Measurements from ENCODE around the gene OR2L8. TPM values are rescaled to one million over a fixed set of nuclear protein-coding genes. Genes with fewer than 3 reads are reported as not detected.

The OR2L8 gene
- total and polyA plus RNA-seq, 2 experiments from 2014 or later = not detected

DNA sequence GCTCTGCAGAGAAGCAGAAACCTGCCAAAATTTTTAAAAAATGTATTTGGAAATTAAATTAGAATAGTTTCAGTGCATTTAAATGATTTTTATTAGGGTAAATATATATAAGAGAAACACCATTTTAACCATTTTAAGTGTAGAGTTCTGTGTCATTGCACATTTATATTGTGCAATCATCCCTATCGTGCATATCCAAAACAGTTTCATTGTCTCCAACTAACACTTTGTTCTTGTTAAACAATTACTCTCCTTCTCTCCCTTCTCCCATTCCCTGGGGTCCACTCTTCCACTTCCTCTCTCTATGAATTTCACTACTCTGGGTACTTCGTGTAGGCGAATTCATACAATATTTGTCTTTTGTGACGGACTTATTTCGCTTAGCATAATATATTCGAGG lies 6.0 kb upstream of the OR2L8 start:
- Histone ChIP-seq H3K4me1 (ENCODE audit: low read depth) (no peaks in the 10 kb centered on the region), H3K9me3 (ENCODE audit: low read depth) (no peaks in the 10 kb centered on the region)
- TF ChIP-seq, protein P1, sequence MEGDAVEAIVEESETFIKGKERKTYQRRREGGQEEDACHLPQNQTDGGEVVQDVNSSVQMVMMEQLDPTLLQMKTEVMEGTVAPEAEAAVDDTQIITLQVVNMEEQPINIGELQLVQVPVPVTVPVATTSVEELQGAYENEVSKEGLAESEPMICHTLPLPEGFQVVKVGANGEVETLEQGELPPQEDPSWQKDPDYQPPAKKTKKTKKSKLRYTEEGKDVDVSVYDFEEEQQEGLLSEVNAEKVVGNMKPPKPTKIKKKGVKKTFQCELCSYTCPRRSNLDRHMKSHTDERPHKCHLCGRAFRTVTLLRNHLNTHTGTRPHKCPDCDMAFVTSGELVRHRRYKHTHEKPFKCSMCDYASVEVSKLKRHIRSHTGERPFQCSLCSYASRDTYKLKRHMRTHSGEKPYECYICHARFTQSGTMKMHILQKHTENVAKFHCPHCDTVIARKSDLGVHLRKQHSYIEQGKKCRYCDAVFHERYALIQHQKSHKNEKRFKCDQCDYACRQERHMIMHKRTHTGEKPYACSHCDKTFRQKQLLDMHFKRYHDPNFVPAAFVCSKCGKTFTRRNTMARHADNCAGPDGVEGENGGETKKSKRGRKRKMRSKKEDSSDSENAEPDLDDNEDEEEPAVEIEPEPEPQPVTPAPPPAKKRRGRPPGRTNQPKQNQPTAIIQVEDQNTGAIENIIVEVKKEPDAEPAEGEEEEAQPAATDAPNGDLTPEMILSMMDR (IDR thresholded peaks at IDR 0.05; ENCODE audit: low read depth, low read length) = no peak

DNA sequence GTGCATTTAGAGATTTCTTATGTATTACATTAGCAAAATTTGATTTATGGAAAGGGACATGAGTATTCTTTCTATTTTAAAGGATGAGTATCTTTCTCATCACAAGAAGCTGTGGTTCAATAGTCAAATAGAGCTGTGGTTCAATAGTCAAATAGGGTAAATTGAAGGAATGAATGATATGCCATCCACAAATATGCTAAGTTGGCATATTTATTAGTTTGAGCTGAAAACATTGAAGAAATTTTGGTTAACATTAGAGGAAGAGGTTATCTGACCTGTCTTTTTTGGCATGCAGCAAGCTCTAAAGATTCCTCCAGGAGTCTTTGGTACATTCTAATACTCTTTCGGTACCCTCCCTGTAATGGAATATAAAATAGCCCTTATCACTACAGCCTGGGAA lies 4.8 kb downstream of the OR2L8 start:
- no peaks in the 10 kb centered on the region for H3K9me3 ChIP-seq (ENCODE audit: low read depth)
- H3K4me3 ChIP-seq = no peak overlapping the region
- TF ChIP-seq, protein P1 (IDR thresholded peaks at IDR 0.05; ENCODE audit: low read depth, low read length) = no peak
- H3K4me1 ChIP-seq (ENCODE audit: low read depth) = no peaks in the 10 kb centered on the region
- H3K27ac ChIP-seq = no peak overlapping the region
- no peak for DNase-seq (ENCODE audit: low read depth in 1 of 2, low spot score in 1 of 2)
- no peaks in the 10 kb centered on the region for H3K27me3 ChIP-seq
- H3K36me3 ChIP-seq = no peaks in the 10 kb centered on the region

More for the DNA sequence above, 6.0 kb upstream of the OR2L8 start:
- DNase-seq (ENCODE audit: low read depth in 1 of 2, low spot score in 1 of 2) = no peak
- Histone ChIP-seq H3K27ac (no peak overlapping the region), H3K36me3 (no peaks in the 10 kb centered on the region), H3K4me3 (no peak overlapping the region), H3K27me3 (no peaks in the 10 kb centered on the region)

DNA sequence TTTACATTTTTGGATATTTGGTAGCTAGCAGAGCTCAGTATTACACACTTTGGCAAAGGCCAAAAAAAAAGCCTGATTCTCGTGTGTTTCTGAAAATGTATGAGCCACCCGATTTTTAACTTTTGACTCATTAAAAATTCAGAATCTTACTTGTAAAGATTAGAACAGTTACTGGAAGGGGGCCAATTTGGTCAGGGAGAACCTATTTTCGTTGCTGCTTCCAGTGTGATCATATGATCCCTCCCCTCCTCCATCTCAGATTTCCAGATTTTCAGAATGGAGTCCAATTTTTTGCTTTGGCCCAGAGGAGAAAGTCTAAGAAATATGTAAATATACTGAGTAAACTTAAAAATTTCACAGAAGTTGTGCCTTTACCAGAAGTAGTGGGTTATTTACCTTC lies 13.1 kb downstream of the OR2L8 start:
- H3K4me1 ChIP-seq (ENCODE audit: low read depth) = no peaks in the 10 kb centered on the region
- H3K27me3 ChIP-seq = no peaks in the 10 kb centered on the region
- H3K36me3 ChIP-seq = no peaks in the 10 kb centered on the region
- TF ChIP-seq, protein P1 (IDR thresholded peaks at IDR 0.05; ENCODE audit: low read depth, low read length) = no peak
- H3K27ac ChIP-seq = no peak overlapping the region
- no peak for DNase-seq (ENCODE audit: low read depth in 1 of 2, low spot score in 1 of 2)
- no peak overlapping the region for H3K4me3 ChIP-seq
- peaks cover 3% of the 10 kb centered on the region for H3K9me3 ChIP-seq (ENCODE audit: low read depth)

DNA sequence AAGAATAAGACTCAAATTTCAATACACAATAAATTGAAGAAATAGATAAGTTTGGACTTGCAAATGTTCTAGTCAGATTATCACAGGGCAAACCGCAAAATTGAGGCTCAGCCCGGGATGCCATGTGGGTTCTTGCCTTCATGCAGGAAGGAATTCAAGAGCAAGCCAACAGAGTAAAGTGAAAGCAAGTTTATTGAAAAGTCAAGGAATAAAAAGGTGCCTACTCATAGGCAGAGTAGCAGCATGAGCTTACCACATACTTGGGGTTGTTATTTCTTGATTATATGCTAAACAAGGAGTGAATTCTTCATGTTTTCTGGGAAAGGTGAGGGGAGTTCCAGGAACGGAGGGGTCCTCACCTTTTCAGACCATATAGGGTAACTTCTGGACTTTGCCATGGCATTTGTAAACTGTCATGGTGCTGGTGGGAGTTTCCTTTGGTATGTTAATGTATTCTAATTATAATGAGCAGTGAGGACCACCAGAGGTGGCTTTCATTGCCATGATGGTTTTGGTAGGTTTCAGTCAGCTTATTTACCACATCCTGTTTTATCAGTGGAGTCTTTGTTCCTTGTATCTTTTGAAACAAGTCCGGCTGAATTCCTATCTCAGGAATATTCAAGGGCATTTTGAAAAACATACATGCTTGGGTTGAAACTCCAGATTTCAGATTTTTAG lies 14.4 kb downstream of the OR2L8 start:
- H3K27me3 ChIP-seq = no peaks in the 10 kb centered on the region
- TF ChIP-seq, protein P1 (IDR thresholded peaks at IDR 0.05; ENCODE audit: low read depth, low read length) = no peak
- no peaks in the 10 kb centered on the region for H3K36me3 ChIP-seq
- no peak overlapping the region for H3K27ac ChIP-seq
- no peak for DNase-seq (ENCODE audit: low read depth in 1 of 2, low spot score in 1 of 2)
- H3K9me3 ChIP-seq (ENCODE audit: low read depth) = peaks cover 3% of the 10 kb centered on the region
- H3K4me1 ChIP-seq (ENCODE audit: low read depth) = no peaks in the 10 kb centered on the region
- no peak overlapping the region for H3K4me3 ChIP-seq

DNA sequence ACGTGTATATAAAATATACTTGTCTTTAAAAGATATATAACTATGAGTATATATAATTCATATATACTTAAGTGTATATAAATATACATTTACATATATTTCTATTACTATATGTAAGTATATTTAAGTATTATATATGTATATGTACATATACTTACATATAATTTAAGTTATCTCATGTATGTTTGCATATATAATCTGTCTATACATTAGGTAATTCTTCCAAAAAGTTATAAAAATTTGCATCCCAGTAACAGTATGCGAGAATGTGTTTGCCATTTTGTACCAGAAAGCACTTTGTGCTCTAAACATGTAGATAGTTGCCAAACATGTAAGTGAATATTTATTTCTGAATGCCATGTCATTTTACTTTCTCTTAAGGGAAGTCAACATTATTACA lies 16.3 kb downstream of the OR2L8 start, which contains the start of gene OR2AK2:
Gene OR2AK2 (plus strand): TSS at position 301 of the 400 bp plus-strand sequence. CDS start 144 bp downstream, outside the sequence.
- peaks cover 8% of the 10 kb centered on the region for H3K9me3 ChIP-seq (ENCODE audit: low read depth)
- H3K4me1 ChIP-seq (ENCODE audit: low read depth) = no peaks in the 10 kb centered on the region
- DNase-seq (ENCODE audit: low read depth in 1 of 2, low spot score in 1 of 2) = no peak
- no peaks in the 10 kb centered on the region for H3K27me3 ChIP-seq
- TF ChIP-seq, protein P1 (IDR thresholded peaks at IDR 0.05; ENCODE audit: low read depth, low read length) = no peak
- H3K4me3 ChIP-seq = no peak within 1 kb of the TSS
- no peaks in the 10 kb centered on the region for H3K36me3 ChIP-seq
- no peak within 1 kb of the TSS for H3K27ac ChIP-seq
